Measurements from ENCODE around the gene LRRC23. TPM values are rescaled to one million over a fixed set of nuclear protein-coding genes. Genes with fewer than 3 reads are reported as not detected.

The LRRC23 gene
- total RNA-seq, 1 experiment from 2014 or later, result 5.1 TPM

DNA sequence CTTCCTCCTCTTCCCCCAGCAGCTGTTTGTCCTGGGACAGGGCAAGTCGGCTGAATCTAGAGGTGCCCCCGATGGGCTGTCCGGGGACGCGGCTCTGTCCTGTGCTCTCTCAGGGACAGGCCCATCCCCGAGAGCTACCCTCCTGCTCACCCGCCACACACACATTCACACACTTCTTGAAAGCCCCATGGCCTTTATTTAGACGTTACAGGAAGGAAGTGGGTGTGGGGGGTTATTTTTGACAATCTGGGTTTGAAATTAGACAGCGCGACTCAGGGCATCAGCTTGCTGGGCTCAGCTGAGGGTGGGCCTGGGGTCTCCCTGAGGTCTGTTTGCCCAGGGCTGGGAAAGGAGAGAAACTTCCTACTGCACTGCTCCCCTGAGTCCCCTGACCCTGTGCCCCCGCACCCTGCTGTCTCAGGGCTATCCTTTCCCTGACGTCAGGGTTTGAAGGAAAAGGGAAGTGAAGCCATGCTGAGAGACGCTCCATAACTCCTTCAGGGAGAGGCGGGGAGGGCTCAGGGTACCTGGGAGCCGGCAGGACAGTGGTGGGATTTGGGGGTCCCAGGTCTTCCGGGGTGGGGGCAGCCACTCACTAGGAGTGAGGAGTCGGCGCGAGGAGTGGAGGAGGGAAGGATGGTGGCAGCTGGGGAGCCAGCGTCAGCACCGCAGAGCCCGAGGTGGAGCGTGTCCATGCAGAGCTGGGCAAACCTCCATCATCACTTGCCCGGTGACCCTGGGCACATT lies 54.6 kb downstream of the LRRC23 start:
- ATAC-seq (no peak), DNase-seq (no peak)
- intact Hi-C loops (cut with micrococcal nuclease), result no loop called here
- Histone ChIP-seq H3F3A (ENCODE audit: low read length, unreplicated experiment) (no peaks in the 10 kb centered on the region), H3K79me2 (ENCODE audit: low read length) (no peaks in the 10 kb centered on the region), H3K9ac (ENCODE audit: low read length) (no peak overlapping the region), H3K4me2 (ENCODE audit: low read length) (no peak overlapping the region), H3K4me3 (ENCODE audit: low read length) (no peak overlapping the region), H3K4me1 (ENCODE audit: insufficient read depth, low read length) (peaks cover 14% of the 10 kb centered on the region), H3K36me3 (ENCODE audit: low read depth, low read length) (no peaks in the 10 kb centered on the region), H3K9me2 (replicated peaks; ENCODE audit: low read length) (no peaks in the 10 kb centered on the region), H4K20me1 (ENCODE audit: low read length) (no peaks in the 10 kb centered on the region), H3K27me3 (ENCODE audit: low read length) (no peaks in the 10 kb centered on the region), H3K27ac (ENCODE audit: low read length) (no peak overlapping the region), H2AFZ (ENCODE audit: low read length) (no peak overlapping the region), H3K9me3 (ENCODE audit: low read length) (no peaks in the 10 kb centered on the region)
- no TSS peak for BruUV-seq (replicated peaks)
- ChIA-PET CTCF (no interaction called here), POLR2A (ENCODE audit: unreplicated experiment) (no interaction called here)
- TF ChIP-seq, protein P1, sequence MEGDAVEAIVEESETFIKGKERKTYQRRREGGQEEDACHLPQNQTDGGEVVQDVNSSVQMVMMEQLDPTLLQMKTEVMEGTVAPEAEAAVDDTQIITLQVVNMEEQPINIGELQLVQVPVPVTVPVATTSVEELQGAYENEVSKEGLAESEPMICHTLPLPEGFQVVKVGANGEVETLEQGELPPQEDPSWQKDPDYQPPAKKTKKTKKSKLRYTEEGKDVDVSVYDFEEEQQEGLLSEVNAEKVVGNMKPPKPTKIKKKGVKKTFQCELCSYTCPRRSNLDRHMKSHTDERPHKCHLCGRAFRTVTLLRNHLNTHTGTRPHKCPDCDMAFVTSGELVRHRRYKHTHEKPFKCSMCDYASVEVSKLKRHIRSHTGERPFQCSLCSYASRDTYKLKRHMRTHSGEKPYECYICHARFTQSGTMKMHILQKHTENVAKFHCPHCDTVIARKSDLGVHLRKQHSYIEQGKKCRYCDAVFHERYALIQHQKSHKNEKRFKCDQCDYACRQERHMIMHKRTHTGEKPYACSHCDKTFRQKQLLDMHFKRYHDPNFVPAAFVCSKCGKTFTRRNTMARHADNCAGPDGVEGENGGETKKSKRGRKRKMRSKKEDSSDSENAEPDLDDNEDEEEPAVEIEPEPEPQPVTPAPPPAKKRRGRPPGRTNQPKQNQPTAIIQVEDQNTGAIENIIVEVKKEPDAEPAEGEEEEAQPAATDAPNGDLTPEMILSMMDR (conservative IDR thresholded peaks at IDR 0.05; ENCODE audit: low read depth, low read length), result no peak
- TF ChIP-seq EZH2 (IDR thresholded peaks at IDR 0.05; ENCODE audit: low read length, unreplicated experiment) (no peak), EZH2phosphoT487 (IDR thresholded peaks at IDR 0.05; ENCODE audit: borderline replicate concordance, low read length) (no peak)

DNA sequence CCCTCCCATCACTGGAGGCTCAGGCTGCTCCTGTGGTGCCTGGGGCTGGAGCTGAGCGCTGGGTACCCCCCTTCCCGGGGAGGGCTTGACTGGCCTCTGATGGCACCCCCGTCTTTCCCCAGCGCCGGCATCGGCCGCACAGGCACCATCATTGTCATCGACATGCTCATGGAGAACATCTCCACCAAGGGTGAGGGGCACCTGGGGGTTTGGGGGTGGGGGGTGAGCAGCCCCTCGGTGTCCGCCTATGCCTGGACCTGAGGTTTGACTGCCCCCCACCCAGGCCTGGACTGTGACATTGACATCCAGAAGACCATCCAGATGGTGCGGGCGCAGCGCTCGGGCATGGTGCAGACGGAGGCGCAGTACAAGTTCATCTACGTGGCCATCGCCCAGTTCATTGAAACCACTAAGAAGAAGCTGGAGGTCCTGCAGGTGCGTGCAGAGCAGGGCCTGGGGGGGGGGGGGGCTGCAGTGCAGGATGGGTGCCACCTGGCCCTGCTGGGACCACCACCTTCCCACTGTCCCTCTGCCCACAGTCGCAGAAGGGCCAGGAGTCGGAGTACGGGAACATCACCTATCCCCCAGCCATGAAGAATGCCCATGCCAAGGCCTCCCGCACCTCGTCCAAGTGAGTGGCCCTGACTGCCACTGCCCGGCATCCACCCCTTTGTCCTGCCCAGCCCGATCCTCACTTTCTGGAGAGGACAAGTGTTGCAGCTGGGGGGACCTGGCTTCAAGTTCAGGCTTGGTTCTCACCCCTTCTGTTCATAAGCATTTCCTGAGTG lies 55.4 kb downstream of the LRRC23 start:
- ChIA-PET CTCF (interaction anchor here (1.5 to 2.5 kb wide), 2 partner anchors 14 to 16 kb away, joined by 6 to 10 read pairs; partner anchors contain the start of genes C12orf57 and RNU7-1), POLR2A (ENCODE audit: unreplicated experiment) (no interaction called here)
- H3K4me3 ChIP-seq (ENCODE audit: low read length), result no peak overlapping the region
- no peak overlapping the region for H3K9ac ChIP-seq (ENCODE audit: low read length)
- no peaks in the 10 kb centered on the region for H3K9me2 ChIP-seq (replicated peaks; ENCODE audit: low read length)
- no peaks in the 10 kb centered on the region for H3F3A ChIP-seq (ENCODE audit: low read length, unreplicated experiment)
- H3K27me3 ChIP-seq (ENCODE audit: low read length), result no peaks in the 10 kb centered on the region
- peaks cover 14% of the 10 kb centered on the region for H3K4me1 ChIP-seq (ENCODE audit: insufficient read depth, low read length)
- TF ChIP-seq EZH2 (IDR thresholded peaks at IDR 0.05; ENCODE audit: low read length, unreplicated experiment) (no peak), EZH2phosphoT487 (IDR thresholded peaks at IDR 0.05; ENCODE audit: borderline replicate concordance, low read length) (no peak)
- TF ChIP-seq, protein P1 (conservative IDR thresholded peaks at IDR 0.05; ENCODE audit: low read depth, low read length), result no peak
- ATAC-seq, result no peak
- no peak overlapping the region for H2AFZ ChIP-seq (ENCODE audit: low read length)
- no peaks in the 10 kb centered on the region for H3K9me3 ChIP-seq (ENCODE audit: low read length)
- BruUV-seq (replicated peaks), result no TSS peak
- no peak overlapping the region for H3K27ac ChIP-seq (ENCODE audit: low read length)
- no peak overlapping the region for H3K4me2 ChIP-seq (ENCODE audit: low read length)
- H3K79me2 ChIP-seq (ENCODE audit: low read length), result no peaks in the 10 kb centered on the region
- peaks cover 3% of the 10 kb centered on the region; the same call in 1 of the 2 replicates for H3K36me3 ChIP-seq (ENCODE audit: low read depth, low read length)
- intact Hi-C loops (cut with micrococcal nuclease), result no loop called here
- no peak for DNase-seq
- H4K20me1 ChIP-seq (ENCODE audit: low read length), result no peaks in the 10 kb centered on the region

Data from PC-3 (cell line).